Measurements from ENCODE around the gene VGLL3.

Gene VGLL3

GRCh38 chr3:86930181-86930580, 60.8 kb downstream of the VGLL3 start:
- no peaks in the 10 kb centered on the region for H3K9me3 ChIP-seq (ENCODE audit: severe bottlenecking)
- H3K36me3 ChIP-seq (ENCODE audit: low read depth) = no peaks in the 10 kb centered on the region
- H3K4me3 ChIP-seq (ENCODE audit: severe bottlenecking) = no peak overlapping the region
- no peaks in the 10 kb centered on the region for H3K4me1 ChIP-seq (ENCODE audit: insufficient read depth, poor library complexity, severe bottlenecking)
- no peaks in the 10 kb centered on the region for H3K27me3 ChIP-seq (ENCODE audit: insufficient read depth, poor library complexity, severe bottlenecking)
- H3K27ac ChIP-seq (ENCODE audit: poor library complexity, severe bottlenecking) = no peak overlapping the region
- no peak for TF ChIP-seq CTCF (IDR thresholded peaks at IDR 0.05; ENCODE audit: poor library complexity, severe bottlenecking)
- DNase-seq (ENCODE audit: low spot score) (no peak), ATAC-seq (ENCODE audit: low read depth) (no peak)

- Histone ChIP-seq H3K9me3 (ENCODE audit: severe bottlenecking) (no peaks in the 10 kb centered on the region), H3K4me3 (ENCODE audit: severe bottlenecking) (no peak overlapping the region), H3K36me3 (ENCODE audit: low read depth) (no peaks in the 10 kb centered on the region), H3K4me1 (ENCODE audit: insufficient read depth, poor library complexity, severe bottlenecking) (no peaks in the 10 kb centered on the region), H3K27me3 (ENCODE audit: insufficient read depth, poor library complexity, severe bottlenecking) (no peaks in the 10 kb centered on the region), H3K27ac (ENCODE audit: poor library complexity, severe bottlenecking) (no peak overlapping the region)
- TF ChIP-seq CTCF (IDR thresholded peaks at IDR 0.05; ENCODE audit: poor library complexity, severe bottlenecking) = no peak
- no peak for ATAC-seq (ENCODE audit: low read depth)
- DNase-seq (ENCODE audit: low spot score) = no peak
Observed at GRCh38 chr3:86929046-86929445, 61.9 kb downstream of the VGLL3 start.

- Histone ChIP-seq H3K9me3 (ENCODE audit: severe bottlenecking) (no peaks in the 10 kb centered on the region), H3K4me1 (ENCODE audit: insufficient read depth, poor library complexity, severe bottlenecking) (peaks cover 20% of the 10 kb centered on the region), H3K4me3 (ENCODE audit: severe bottlenecking) (no peak overlapping the region), H3K27me3 (ENCODE audit: insufficient read depth, poor library complexity, severe bottlenecking) (no peaks in the 10 kb centered on the region), H3K36me3 (ENCODE audit: low read depth) (no peaks in the 10 kb centered on the region), H3K27ac (ENCODE audit: poor library complexity, severe bottlenecking) (peak overlapping the region; percentile 46)
- TF ChIP-seq CTCF (IDR thresholded peaks at IDR 0.05; ENCODE audit: poor library complexity, severe bottlenecking) = no peak
- ATAC-seq (ENCODE audit: low read depth) = peak; percentile 99
- no peak for DNase-seq (ENCODE audit: low spot score)
Observed at GRCh38 chr3:86923071-86923491, 67.9 kb downstream of the VGLL3 start.

GRCh38 chr3:86921971-86922680, 68.8 kb downstream of the VGLL3 start:
- H3K27me3 ChIP-seq (ENCODE audit: insufficient read depth, poor library complexity, severe bottlenecking) = no peaks in the 10 kb centered on the region
- no peak overlapping the region for H3K4me3 ChIP-seq (ENCODE audit: severe bottlenecking)
- H3K27ac ChIP-seq (ENCODE audit: poor library complexity, severe bottlenecking) = peak overlapping the region; percentile 46
- DNase-seq (ENCODE audit: low spot score) (no peak), ATAC-seq (ENCODE audit: low read depth) (no peak)
- no peaks in the 10 kb centered on the region for H3K36me3 ChIP-seq (ENCODE audit: low read depth)
- TF ChIP-seq CTCF (IDR thresholded peaks at IDR 0.05; ENCODE audit: poor library complexity, severe bottlenecking) = no peak
- H3K9me3 ChIP-seq (ENCODE audit: severe bottlenecking) = no peaks in the 10 kb centered on the region
- H3K4me1 ChIP-seq (ENCODE audit: insufficient read depth, poor library complexity, severe bottlenecking) = peaks cover 20% of the 10 kb centered on the region

- Histone ChIP-seq H3K27me3 (ENCODE audit: insufficient read depth, poor library complexity, severe bottlenecking) (no peaks in the 10 kb centered on the region), H3K36me3 (ENCODE audit: low read depth) (no peaks in the 10 kb centered on the region), H3K27ac (ENCODE audit: poor library complexity, severe bottlenecking) (no peak overlapping the region), H3K9me3 (ENCODE audit: severe bottlenecking) (no peaks in the 10 kb centered on the region), H3K4me1 (ENCODE audit: insufficient read depth, poor library complexity, severe bottlenecking) (no peaks in the 10 kb centered on the region), H3K4me3 (ENCODE audit: severe bottlenecking) (no peak overlapping the region)
- ATAC-seq (ENCODE audit: low read depth) (no peak), DNase-seq (ENCODE audit: low spot score) (no peak)
- no peak for TF ChIP-seq CTCF (IDR thresholded peaks at IDR 0.05; ENCODE audit: poor library complexity, severe bottlenecking)
Observed at GRCh38 chr3:86914670-86915069, 76.3 kb downstream of the VGLL3 start.

Data from RWPE2 (cell line).